H9 (cell line): ENCODE data around the gene TRIM51G. TPM values are rescaled to one million over a fixed set of nuclear protein-coding genes. Genes with fewer than 3 reads are reported as not detected.
"Not testable (repeated sequence)": the region's sequence is repeated elsewhere in the genome, so short reads cannot be mapped to it uniquely, and the experiment has no call there.

Experiments used
- DNase-seq: peaks from one replicate; pipeline ENCODE4 v3.0.0-alpha.2; 2017
- H2AFZ ChIP-seq: one replicate; pipeline ENCODE4 v1.6.1; 2013; ENCODE audit warnings: mild to moderate bottlenecking, low read length, control low read depth, moderate library complexity
- H2AK5ac ChIP-seq: 2 replicates; pipeline ENCODE4 v1.6.1; 2013; ENCODE audit warnings: low read length, control low read depth, mixed read lengths; ENCODE audit not compliant: insufficient read length
- H2BK120ac ChIP-seq: one replicate; pipeline ENCODE4 v1.6.1; 2013; ENCODE audit warnings: low read depth, mild to moderate bottlenecking, low read length, control low read depth, inconsistent platforms; ENCODE audit not compliant: poor library complexity, severe bottlenecking
- H2BK12ac ChIP-seq: 2 replicates; pipeline ENCODE4 v1.6.1; 2013; ENCODE audit warnings: low read length, control low read depth, mixed read lengths, low read depth; ENCODE audit not compliant: insufficient read length
- H2BK15ac ChIP-seq: 2 replicates; pipeline ENCODE4 v1.6.1; 2013; ENCODE audit warnings: low read depth, low read length, control low read depth
- H2BK20ac ChIP-seq: one replicate; pipeline ENCODE4 v1.6.1; 2013; ENCODE audit warnings: low read depth, mild to moderate bottlenecking, low read length, control low read depth, inconsistent platforms; ENCODE audit not compliant: poor library complexity, severe bottlenecking
- H2BK5ac ChIP-seq: 2 replicates; pipeline ENCODE4 v1.6.1; 2013; ENCODE audit warnings: low read length, control low read depth, mixed read lengths; ENCODE audit not compliant: insufficient read length
- H3K14ac ChIP-seq: 2 replicates; pipeline ENCODE4 v1.6.1; 2013; ENCODE audit warnings: low read length, control low read depth; ENCODE audit not compliant: insufficient read depth
- H3K18ac ChIP-seq: 2 replicates; pipeline ENCODE4 v1.6.1; 2013; ENCODE audit warnings: low read depth, mild to moderate bottlenecking, mixed read lengths, low read length, control low read depth; ENCODE audit not compliant: insufficient read length
- H3K23ac ChIP-seq: 2 replicates; pipeline ENCODE4 v1.6.1; 2013; ENCODE audit warnings: low read length, control low read depth, mixed read lengths, low read depth; ENCODE audit not compliant: insufficient read length
- H3K23me2 ChIP-seq: 2 replicates; pipeline ENCODE4 v1.6.1; 2013; ENCODE audit warnings: low read depth, mild to moderate bottlenecking, mixed read lengths, low read length, control low read depth; ENCODE audit not compliant: insufficient read length, poor library complexity, severe bottlenecking
- H3K27ac ChIP-seq: 2 replicates; pipeline ENCODE4 v1.5.1; 2013; ENCODE audit warnings: low read length, control low read depth, mixed read lengths, low read depth; ENCODE audit not compliant: insufficient read length
- H3K27me3 ChIP-seq: 2 replicates; pipeline ENCODE4 v1.6.1; 2013; ENCODE audit warnings: low read length, control low read depth, inconsistent platforms; ENCODE audit not compliant: insufficient read depth
- H3K4ac ChIP-seq: 2 replicates; pipeline ENCODE4 v1.6.1; 2013; ENCODE audit warnings: low read depth, mild to moderate bottlenecking, control low read depth, inconsistent platforms, low read length, moderate library complexity
- H3K4me1 ChIP-seq: 2 replicates; pipeline ENCODE4 v1.6.1; 2013; ENCODE audit warnings: low read length, control low read depth, inconsistent platforms; ENCODE audit not compliant: insufficient read depth
- H3K4me2 ChIP-seq: 2 replicates; pipeline ENCODE4 v1.6.1; 2013; ENCODE audit warnings: low read length, control low read depth, mixed read lengths; ENCODE audit not compliant: insufficient read length, insufficient read depth
- H3K56ac ChIP-seq: 2 replicates; pipeline ENCODE4 v1.6.1; 2013; ENCODE audit warnings: low read depth, mild to moderate bottlenecking, mixed read lengths, low read length, control low read depth; ENCODE audit not compliant: insufficient read length
- H3K79me1 ChIP-seq: 2 replicates; pipeline ENCODE4 v1.6.1; 2013; ENCODE audit warnings: low read depth, mild to moderate bottlenecking, moderate library complexity, low read length, control low read depth, inconsistent platforms; ENCODE audit not compliant: insufficient read depth, poor library complexity, severe bottlenecking
- H3K79me2 ChIP-seq: 2 replicates; pipeline ENCODE4 v1.6.1; 2013; ENCODE audit warnings: low read length, control low read depth, inconsistent platforms; ENCODE audit not compliant: insufficient read depth
- H3K9ac ChIP-seq: 2 replicates; pipeline ENCODE4 v1.6.1; 2013; ENCODE audit warnings: low read length, control low read depth, mixed read lengths; ENCODE audit not compliant: insufficient read length; ENCODE audit errors: extremely low read depth
- H3K9me3 ChIP-seq: one replicate; pipeline ENCODE4 v1.6.1; 2013; ENCODE audit warnings: low read depth, low read length, inconsistent platforms; ENCODE audit not compliant: control insufficient read depth
- H3T11ph ChIP-seq: one replicate; pipeline ENCODE4 v1.6.1; 2013; ENCODE audit warnings: mild to moderate bottlenecking, low read length, control low read depth, inconsistent platforms
- H4K20me1 ChIP-seq: one replicate; pipeline ENCODE4 v1.6.1; 2013; ENCODE audit not compliant: control insufficient read depth, insufficient read length, insufficient read depth
- H4K5ac ChIP-seq: 2 replicates; pipeline ENCODE4 v1.6.1; 2013; ENCODE audit warnings: low read depth, mild to moderate bottlenecking, mixed read lengths, low read length, control low read depth; ENCODE audit not compliant: insufficient read length
- H4K8ac ChIP-seq: replicated peaks from 2 replicates; pipeline ENCODE4 v1.6.1; 2013; ENCODE audit warnings: low read length, control low read depth, mixed read lengths, low read depth; ENCODE audit not compliant: insufficient read length
- H4K91ac ChIP-seq: 2 replicates; pipeline ENCODE4 v1.6.1; 2013; ENCODE audit warnings: low read depth, mild to moderate bottlenecking, moderate library complexity, mixed read lengths, low read length, control low read depth; ENCODE audit not compliant: insufficient read length
- H3K27ac Mint-ChIP-seq, 3 experiments: 2 replicates in 2 of 3; 3 replicates in 1 of 3; pipeline ENCODE4 v1.8.0; 2020 to 2021; ENCODE audit warnings: mixed read lengths in 3 of 3, mild to moderate bottlenecking in 1 of 3, moderate library complexity in 1 of 3
- H3K27me3 Mint-ChIP-seq: 2 replicates; pipeline ENCODE4 v1.8.0; 2021; ENCODE audit warnings: low read depth, mild to moderate bottlenecking, moderate library complexity, mixed read lengths
- H3K36me3 Mint-ChIP-seq, 3 experiments: 2 replicates in 2 of 3; 3 replicates in 1 of 3; pipeline ENCODE4 v1.8.0; 2020 to 2021; ENCODE audit warnings: low read depth in 3 of 3, mixed read lengths in 3 of 3; ENCODE audit not compliant: insufficient read depth in 1 of 3
- H3K4me1 Mint-ChIP-seq, 2 experiments: 2 replicates each; pipeline ENCODE4 v1.8.0; 2020; ENCODE audit warnings: mixed read lengths in 2 of 2
- H3K4me3 Mint-ChIP-seq, 2 experiments: 2 replicates in 1 of 2; 3 replicates in 1 of 2; pipeline ENCODE4 v1.8.0; 2020 to 2021; ENCODE audit warnings: mild to moderate bottlenecking in 2 of 2, mixed read lengths in 2 of 2, moderate library complexity in 1 of 2
- H3K9me3 Mint-ChIP-seq, 2 experiments: 2 replicates in 1 of 2; 3 replicates in 1 of 2; pipeline ENCODE4 v1.8.0; 2020; ENCODE audit warnings: mild to moderate bottlenecking in 2 of 2, mixed read lengths in 2 of 2, moderate library complexity in 1 of 2
- WGBS: extraction: QIAGEN DNeasy Blood & Tissue Kit; methylation state at CpG from one replicate; pipeline ENCODE4 v1.1.7; 2013; ENCODE audit warnings: missing lambda C conversion rate, low lambda C conversion rate, mixed read lengths; ENCODE audit not compliant: insufficient read length; ENCODE audit errors: extremely low coverage; 5-methylcytosine and 5-hydroxymethylcytosine counted together
- long read RNA-seq: library from polyadenylated mRNA; unstranded; transcript quantifications from one replicate; pipeline ENCODE4 v2.0.0, GENCODE V29; 2020
- total RNA-seq: library from RNA; stranded (reverse); gene quantifications from 2 replicates; pipeline ENCODE4 v1.2.1, GENCODE V29; 2021

The TRIM51G gene, protein sequence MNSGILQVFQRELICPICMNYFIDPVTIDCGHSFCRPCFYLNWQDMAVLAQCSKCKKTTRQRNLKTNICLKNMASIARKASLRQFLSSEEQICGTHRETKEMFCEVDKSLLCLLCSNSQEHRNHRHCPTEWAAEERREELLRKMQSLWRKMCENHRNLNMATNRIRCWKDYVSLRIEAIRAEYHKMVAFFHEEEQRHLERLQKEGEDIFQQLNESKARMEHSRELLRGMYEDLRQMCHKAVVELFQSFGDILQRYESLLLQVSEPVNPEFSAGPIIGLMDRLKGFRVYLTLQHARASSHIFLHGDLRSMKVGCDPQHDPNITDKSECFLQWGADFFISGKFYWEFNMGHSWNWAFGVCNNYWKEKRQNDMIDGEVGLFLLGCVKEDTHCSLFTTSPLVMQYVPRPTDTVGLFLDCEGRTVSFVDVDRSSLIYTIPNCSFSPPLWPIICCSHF
- not detected in 2 replicates for total RNA-seq
- long read RNA-seq, result 0 reads

DNA sequence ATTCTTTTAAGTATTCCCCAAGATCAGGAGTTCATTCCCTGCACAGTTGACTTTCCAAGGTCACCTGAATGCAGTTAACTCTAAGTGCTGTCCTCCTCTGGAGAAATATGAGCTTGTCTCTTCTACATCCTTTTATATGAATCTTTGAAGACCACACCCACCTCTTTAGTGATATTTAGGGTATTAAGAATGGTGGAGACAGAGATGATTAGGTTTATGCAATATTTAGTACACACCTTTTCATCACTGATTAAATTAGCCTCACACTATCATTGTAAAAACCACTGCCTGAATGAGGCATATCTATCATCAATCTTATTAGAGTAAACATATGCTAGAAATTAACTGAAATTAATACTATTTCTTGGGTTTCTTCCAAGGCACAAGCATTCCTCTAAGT, at the start of gene TRIM51G:
Gene TRIM51G, minus strand, starts transcription at position 101 of the 400 bp plus-strand sequence. CDS start 2,190 bp downstream, outside the sequence.
- H3K9me3 Mint-ChIP-seq, result peaks cover 73 to 80% of the 10 kb centered on the region in 2 experiments
- not testable (repeated sequence) for H3T11ph ChIP-seq, H3K23me2 ChIP-seq, H3K27ac Mint-ChIP-seq, H2AK5ac ChIP-seq, H3K4me2 ChIP-seq, H3K4me1 ChIP-seq, H2BK20ac ChIP-seq, H3K4ac ChIP-seq, DNase-seq, H3K9ac ChIP-seq, H2BK5ac ChIP-seq, H2BK120ac ChIP-seq, H3K27ac ChIP-seq, H2BK15ac ChIP-seq, H3K4me1 Mint-ChIP-seq, H4K5ac ChIP-seq, H3K79me1 ChIP-seq, H3K79me2 ChIP-seq, H3K27me3 Mint-ChIP-seq, H4K20me1 ChIP-seq, H3K14ac ChIP-seq, H3K23ac ChIP-seq, H3K56ac ChIP-seq, H3K18ac ChIP-seq, H3K27me3 ChIP-seq, H2BK12ac ChIP-seq, H2AFZ ChIP-seq, H4K91ac ChIP-seq, H4K8ac ChIP-seq, H3K4me3 Mint-ChIP-seq
- H3K9me3 ChIP-seq, result peaks cover 33% of the 10 kb centered on the region
- H3K36me3 Mint-ChIP-seq, result peaks cover 0 to 22% (median 2%) of the 10 kb centered on the region in 3 experiments; a peak in 4 of 7 replicates

DNA sequence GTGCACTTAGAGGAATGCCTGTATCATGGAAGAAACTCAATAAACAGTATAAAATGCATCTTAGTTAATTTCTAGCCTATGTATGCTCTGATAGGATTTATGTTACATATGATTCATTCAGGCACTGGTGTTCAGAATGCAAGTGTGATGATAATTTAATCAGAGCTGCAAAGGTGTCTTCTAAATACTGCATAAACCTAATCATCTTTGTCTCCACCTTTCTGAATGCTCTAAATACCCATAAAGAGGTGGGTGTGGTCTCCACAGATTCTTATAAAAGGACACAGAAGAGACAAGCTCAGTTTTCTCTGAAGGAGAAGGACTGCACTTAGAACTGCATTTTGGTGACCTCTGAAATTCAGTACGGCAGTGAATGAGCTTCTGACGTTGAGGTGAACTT, 44.8 kb upstream of the TRIM51G start, which contains the start of gene TRIM49B:
Gene TRIM49B, plus strand, starts transcription at position 301 of the 400 bp plus-strand sequence. CDS start 2,777 bp downstream, outside the sequence.
- not testable (repeated sequence) for H2BK5ac ChIP-seq, H3K4me3 Mint-ChIP-seq, DNase-seq, H4K20me1 ChIP-seq, H4K8ac ChIP-seq, H2BK15ac ChIP-seq, H3K79me2 ChIP-seq, H3K36me3 Mint-ChIP-seq, H3K4me1 ChIP-seq, H2BK20ac ChIP-seq, H3K14ac ChIP-seq, H3K18ac ChIP-seq, H3T11ph ChIP-seq, H3K23ac ChIP-seq, H3K27ac Mint-ChIP-seq, H4K5ac ChIP-seq, H3K23me2 ChIP-seq, H3K27me3 Mint-ChIP-seq, H2BK120ac ChIP-seq, H3K27me3 ChIP-seq, H2AK5ac ChIP-seq, H3K4me2 ChIP-seq, H3K4me1 Mint-ChIP-seq, H3K27ac ChIP-seq, H2BK12ac ChIP-seq, H4K91ac ChIP-seq, H2AFZ ChIP-seq, H3K4ac ChIP-seq, H3K79me1 ChIP-seq, H3K9ac ChIP-seq, H3K56ac ChIP-seq
- H3K9me3 Mint-ChIP-seq, result peaks cover 63 to 65% of the 10 kb centered on the region in 2 experiments
- no CpG with 5 or more reads among the region's 2 CpGs for WGBS
- H3K9me3 ChIP-seq, result peaks cover 18% of the 10 kb centered on the region
